Activated CD4-positive, CD25-positive, alpha-beta regulatory T cell treated with anti-CD3 and anti-CD28 coated beads, Interleukin-2, amount 50 U/mL, for 16 hours (primary cell): ENCODE results near the gene CDK2AP2.
"Not testable (repeated sequence)": the region's sequence is repeated elsewhere in the genome, so short reads cannot be mapped to it uniquely, and the experiment has no call there.

Experiments used
- DNase-seq: peaks from one replicate; pipeline ENCODE4 v3.0.0-alpha.2; 2020; ENCODE audit warnings: low read depth, low spot score

The CDK2AP2 gene

GRCh38 chr11:67523556-67524479 is 15.9 kb upstream of the CDK2AP2 start:
- no peak for DNase-seq

- no peak for DNase-seq
Measured at GRCh38 chr11:67522844-67523555, 15.0 kb upstream of the CDK2AP2 start, which contains the start of gene CABP2. Gene CABP2 (minus strand): TSS chr11:67523446. CDS start chr11:67523326, 120 bp downstream.

- DNase-seq: no peak
Measured at GRCh38 chr11:67522338-67522737, 14.4 kb upstream of the CDK2AP2 start.

GRCh38 chr11:67521924-67522323 is 14.0 kb upstream of the CDK2AP2 start:
- no peak for DNase-seq

- DNase-seq: no peak
Measured at GRCh38 chr11:67520856-67521824, 13.2 kb upstream of the CDK2AP2 start.

GRCh38 chr11:67519726-67520125 is 11.8 kb upstream of the CDK2AP2 start:
- no peak for DNase-seq

- no peak for DNase-seq
Measured at GRCh38 chr11:67517784-67518552, 10.0 kb upstream of the CDK2AP2 start.

GRCh38 chr11:67516806-67517205 is 8.8 kb upstream of the CDK2AP2 start:
- no peak for DNase-seq

GRCh38 chr11:67514116-67514515 is 6.2 kb upstream of the CDK2AP2 start:
- DNase-seq: no peak

GRCh38 chr11:67511558-67511957 is 3.6 kb upstream of the CDK2AP2 start:
- not testable (repeated sequence) for DNase-seq

GRCh38 chr11:67510023-67510345 is 2.0 kb upstream of the CDK2AP2 start:
- no peak for DNase-seq

- peak; percentile 98 for DNase-seq
Measured at GRCh38 chr11:67508486-67509121, 642 bp upstream of the CDK2AP2 start.

GRCh38 chr11:67507242-67507863 is 609 bp downstream of the CDK2AP2 start:
- no peak for DNase-seq

GRCh38 chr11:67506426-67507051 is 1.4 kb downstream of the CDK2AP2 start:
- DNase-seq: no peak

GRCh38 chr11:67505605-67506396 is 2.2 kb downstream of the CDK2AP2 start:
- DNase-seq: peak; percentile 79

- DNase-seq: peak; percentile 41
Measured at GRCh38 chr11:67504950-67505581, 2.9 kb downstream of the CDK2AP2 start, which contains the start of gene PITPNM1. Gene PITPNM1 (minus strand): TSS chr11:67505363. CDS start chr11:67504180, 1,183 bp downstream.

GRCh38 chr11:67504005-67504949 is 3.7 kb downstream of the CDK2AP2 start:
- no peak for DNase-seq
